WTC11 (cell line): Measurements from ENCODE around the gene CNOT10. TPM values are rescaled to one million over a fixed set of nuclear protein-coding genes. Genes with fewer than 3 reads are reported as not detected.
"Not testable (repeated sequence)": the region's sequence is repeated elsewhere in the genome, so short reads cannot be mapped to it uniquely, and the experiment has no call there.

Experiments used
- ATAC-seq: fragments of 200-7000 bp; cut with Tn5 transposase; 2 replicates; pipeline ENCODE4 v1.10.0; 2021; ENCODE audit warnings: mild to moderate bottlenecking, moderate library complexity
- CTCF ChIA-PET: fragments of 300-600 bp; sonication (Branson Sonifier 250); formaldehyde crosslinking; loops from one replicate; lab custom pipeline; 2021; ENCODE audit warnings: antibody characterized with exemption; lab: Charles Lee
- POLR2A ChIA-PET: fragments of 350-600 bp; sonication (Branson Sonifier 250); formaldehyde crosslinking; loops from one replicate; lab custom pipeline; 2021; ENCODE audit warnings: antibody characterized with exemption; lab: Charles Lee
- DNase-seq: peaks from one replicate; pipeline ENCODE4 v3.0.0; 2021; ENCODE audit warnings: low spot score
- H3K27ac Mint-ChIP-seq: 2 replicates; pipeline ENCODE4 v1.8.0; 2021; ENCODE audit warnings: mixed read lengths
- H3K27me3 Mint-ChIP-seq: 2 replicates; pipeline ENCODE4 v1.8.0; 2021; ENCODE audit warnings: low read depth, mild to moderate bottlenecking, moderate library complexity, mixed read lengths
- H3K36me3 Mint-ChIP-seq: 2 replicates; pipeline ENCODE4 v1.8.0; 2021; ENCODE audit warnings: mixed read lengths
- H3K4me1 Mint-ChIP-seq: 2 replicates; pipeline ENCODE4 v1.8.0; 2022; ENCODE audit warnings: mixed read lengths
- H3K4me3 Mint-ChIP-seq: 2 replicates; pipeline ENCODE4 v1.8.0; 2021; ENCODE audit warnings: mild to moderate bottlenecking, moderate library complexity, mixed read lengths
- H3K9me3 Mint-ChIP-seq: 2 replicates; pipeline ENCODE4 v1.8.0; 2021; ENCODE audit warnings: mixed read lengths
- AFF4 ChIP-seq: sonication (generic); formaldehyde crosslinking; IDR thresholded peaks from 2 replicates; pipeline ENCODE4 v1.8.1; 2023; ENCODE audit warnings: mild to moderate bottlenecking, missing genetic modification reagents, borderline replicate concordance
- AR ChIP-seq: fragments of 250-450 bp; sonication (Bioruptor Pico); IDR thresholded peaks from 2 replicates; pipeline ENCODE4 v1.9.0; 2021; ENCODE audit warnings: mild to moderate bottlenecking
- CREM ChIP-seq: sonication (generic); formaldehyde crosslinking; IDR thresholded peaks from 2 replicates; pipeline ENCODE4 v1.8.1; 2022; ENCODE audit warnings: mild to moderate bottlenecking, missing genetic modification reagents, moderate library complexity
- ERG ChIP-seq: fragments of 250-450 bp; sonication (Bioruptor Pico); IDR thresholded peaks from 2 replicates; pipeline ENCODE4 v1.8.0; 2021; ENCODE audit warnings: mild to moderate bottlenecking
- ETV6 ChIP-seq: sonication (generic); formaldehyde crosslinking; IDR thresholded peaks from 2 replicates; pipeline ENCODE4 v1.8.1; 2022; ENCODE audit warnings: mild to moderate bottlenecking, missing genetic modification reagents
- FOXJ3 ChIP-seq: sonication (generic); formaldehyde crosslinking; IDR thresholded peaks from 2 replicates; pipeline ENCODE4 v1.9.0; 2021; ENCODE audit warnings: missing genetic modification reagents, mild to moderate bottlenecking, borderline replicate concordance
- GTF2I ChIP-seq: fragments of 250-450 bp; sonication (Bioruptor Pico); conservative IDR thresholded peaks from 2 replicates; pipeline ENCODE4 v1.4.0; 2021; ENCODE audit warnings: mild to moderate bottlenecking
- HMGA2 ChIP-seq: fragments of 250-450 bp; sonication (Bioruptor Pico); IDR thresholded peaks from 2 replicates; pipeline ENCODE4 v1.4.0; 2021; ENCODE audit warnings: mild to moderate bottlenecking, moderate library complexity
- IRF2 ChIP-seq: sonication (generic); formaldehyde crosslinking; IDR thresholded peaks from 2 replicates; pipeline ENCODE4 v1.8.0; 2022; ENCODE audit warnings: low read depth, missing genetic modification reagents, borderline replicate concordance
- JAZF1 ChIP-seq: fragments of 250-450 bp; sonication (Bioruptor Pico); IDR thresholded peaks from 2 replicates; pipeline ENCODE4 v1.9.0; 2021; ENCODE audit warnings: moderate library complexity, mild to moderate bottlenecking, inconsistent platforms
- MAX ChIP-seq: sonication (generic); formaldehyde crosslinking; IDR thresholded peaks from 2 replicates; pipeline ENCODE4 v1.8.0; 2022; ENCODE audit warnings: mild to moderate bottlenecking, missing genetic modification reagents
- NR1H2 ChIP-seq: sonication (generic); formaldehyde crosslinking; IDR thresholded peaks from 2 replicates; pipeline ENCODE4 v1.9.0; 2021; ENCODE audit warnings: mild to moderate bottlenecking, moderate library complexity, missing genetic modification reagents
- NR3C1 ChIP-seq: sonication (generic); formaldehyde crosslinking; conservative IDR thresholded peaks from 2 replicates; pipeline ENCODE4 v1.8.1; 2023; ENCODE audit warnings: low read depth, mild to moderate bottlenecking, missing genetic modification reagents
- SP1 ChIP-seq: sonication (generic); formaldehyde crosslinking; conservative IDR thresholded peaks from 2 replicates; pipeline ENCODE4 v1.8.1; 2022; ENCODE audit warnings: missing genetic modification reagents
- USF2 ChIP-seq: sonication (generic); formaldehyde crosslinking; IDR thresholded peaks from 2 replicates; pipeline ENCODE4 v1.8.1; 2023; ENCODE audit warnings: mild to moderate bottlenecking, missing genetic modification reagents, moderate library complexity
- ZNF121 ChIP-seq: sonication (generic); formaldehyde crosslinking; IDR thresholded peaks from 2 replicates; pipeline ENCODE4 v1.8.0; 2023; ENCODE audit warnings: missing genetic modification reagents
- ZNF232 ChIP-seq: sonication (generic); formaldehyde crosslinking; IDR thresholded peaks from 2 replicates; pipeline ENCODE4 v1.8.0; 2022; ENCODE audit warnings: mild to moderate bottlenecking, missing genetic modification reagents
- ZNF281 ChIP-seq: sonication (generic); formaldehyde crosslinking; IDR thresholded peaks from 2 replicates; pipeline ENCODE4 v1.8.0; 2023; ENCODE audit warnings: mild to moderate bottlenecking, missing genetic modification reagents
- ZNF423 ChIP-seq: fragments of 250-450 bp; sonication (Bioruptor Pico); IDR thresholded peaks from 2 replicates; pipeline ENCODE4 v2.1.2; 2022; ENCODE audit warnings: mild to moderate bottlenecking, moderate library complexity
- total RNA-seq: library from RNA; stranded (reverse); gene quantifications from 3 replicates; pipeline ENCODE4 v1.2.3, GENCODE V29; 2021

Gene CNOT10
- total RNA-seq, 1 experiment from 2014 or later, result 38.7 TPM

- POLR2A ChIA-PET, result interaction anchor here (1.0 to 3.4 kb wide), 6 partner anchors 31 to 88 kb away, joined by 3 to 34 read pairs (median 8); partner anchors contain the start of gene TRIM71
- peak overlapping the region; percentile 91 for H3K27ac Mint-ChIP-seq
- peaks cover 55% of the 10 kb centered on the region for H3K4me1 Mint-ChIP-seq
Measured at GRCh38 chr3:32781969-32782270, 96.9 kb downstream of the CNOT10 start.

GRCh38 chr3:32782407-32782806 lies 97.4 kb downstream of the CNOT10 start:
- ChIA-PET CTCF (interaction anchor here (1.4 to 3.6 kb wide), 4 partner anchors 32 to 273 kb away, joined by 3 to 28 read pairs (median 10); no protein-coding TSS in a partner anchor), POLR2A (interaction anchor here (1.0 to 3.4 kb wide), 4 partner anchors 31 to 87 kb away, joined by 6 to 34 read pairs (median 12); partner anchors contain the start of gene TRIM71)
- DNase-seq (no peak), ATAC-seq (no peak)
- Mint-ChIP-seq H3K4me3 (peak overlapping the region; percentile 54), H3K27me3 (no peaks in the 10 kb centered on the region; the same call in 1 of the 2 replicates), H3K9me3 (no peaks in the 10 kb centered on the region), H3K36me3 (peaks cover 4% of the 10 kb centered on the region), H3K4me1 (peaks cover 52% of the 10 kb centered on the region), H3K27ac (peak overlapping the region; percentile 91)
- TF ChIP-seq ETV6 (CRISPR knock-in tag) (0 out of 2 replicates have a peak, but pooled peaks have one; percentile 16), ZNF121 (CRISPR knock-in tag) (0 out of 2 replicates have a peak, but pooled peaks have one; percentile 13), MAX (CRISPR knock-in tag) (peak; percentile 42; the same call in 1 of the 2 replicates), ZNF423 (CRISPR knock-in tag) (no peak)

More at GRCh38 chr3:32781969-32782270, 96.9 kb downstream of the CNOT10 start:
- ATAC-seq, H3K36me3 Mint-ChIP-seq, DNase-seq, H3K9me3 Mint-ChIP-seq, H3K27me3 Mint-ChIP-seq: not testable (repeated sequence)
- CTCF ChIA-PET, result interaction anchor here (0.6 to 3.6 kb wide), 14 partner anchors 23 to 272 kb away, joined by 3 to 28 read pairs (median 4); no protein-coding TSS in a partner anchor
- H3K4me3 Mint-ChIP-seq, result peak overlapping the region; percentile 54
- TF ChIP-seq GTF2I, result 0 out of 2 replicates have a peak, but pooled peaks have one; percentile 34
- 0 out of 2 replicates have a peak, but pooled peaks have one; percentile 1 for TF ChIP-seq HMGA2

- H3K27me3 Mint-ChIP-seq, result peaks cover 4% of the 10 kb centered on the region; the same call in 1 of the 2 replicates
- H3K4me3 Mint-ChIP-seq, result no peak overlapping the region
- ATAC-seq, result no peak
- no peak overlapping the region for H3K27ac Mint-ChIP-seq
- ChIA-PET POLR2A (interaction anchor here (1.5 kb wide), 1 partner anchor 57 kb away, joined by 5 read pairs; no protein-coding TSS in a partner anchor), CTCF (no interaction called here)
- H3K4me1 Mint-ChIP-seq, result peaks cover 45% of the 10 kb centered on the region
- H3K9me3 Mint-ChIP-seq, result peaks cover 13% of the 10 kb centered on the region
- DNase-seq, result no peak
- H3K36me3 Mint-ChIP-seq, result peaks cover 12% of the 10 kb centered on the region
- TF ChIP-seq FOXJ3 (no peak), AR (no peak), USF2 (CRISPR knock-in tag) (no peak), CREM (CRISPR knock-in tag) (no peak), IRF2 (CRISPR knock-in tag) (no peak), JAZF1 (no peak), NR1H2 (CRISPR knock-in tag) (no peak), NR3C1 (no peak), ZNF232 (CRISPR knock-in tag) (no peak), ZNF281 (CRISPR knock-in tag) (no peak), SP1 (no peak), ERG (CRISPR knock-in tag) (no peak), AFF4 (no peak), ZNF423 (CRISPR knock-in tag) (no peak)
Measured at GRCh38 chr3:32791833-32792232, 106.8 kb downstream of the CNOT10 start.
